ACHN (cell line): ENCODE data around the gene TMEM187.

Experiments
- DNase-seq: peaks from one replicate; pipeline ENCODE4 v3.0.0-alpha.2; 2015
- in situ Hi-C: cut with HindIII; loops from 2 replicates; pipeline ENCODE4 v1.10.0; 2017; ENCODE audit warnings: low sequenced_read_pairs, low pct_ligation_motif_present, low pct_unique_long_range_greater_than_20kb

TMEM187 gene

GRCh38 chrX:154012336-154012991, 39.9 kb downstream of the TMEM187 start:
- in situ Hi-C loops, result no loop called here

DNA sequence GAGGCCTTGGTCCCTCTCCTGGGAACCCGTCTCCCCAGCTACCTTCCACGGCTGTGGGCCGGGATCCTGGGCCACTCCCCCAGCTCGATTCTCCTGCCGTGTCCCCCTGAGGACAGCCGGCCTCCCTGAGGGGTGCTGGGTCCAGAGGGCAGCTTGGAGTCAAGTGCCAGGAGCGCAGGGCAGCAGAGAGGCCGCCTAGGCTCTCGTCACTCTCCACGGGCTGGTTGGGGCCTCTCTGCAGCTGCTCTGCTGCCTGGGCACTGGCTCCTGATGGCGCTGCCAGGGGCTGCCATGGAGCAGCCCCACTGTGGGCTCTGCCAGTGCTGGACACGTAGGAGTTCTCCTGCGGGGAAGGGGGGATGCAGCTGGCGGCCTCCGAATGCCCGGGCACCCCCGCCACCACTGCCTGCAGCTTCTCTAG, 40.5 kb downstream of the TMEM187 start:
- in situ Hi-C loops, result no loop called here
- DNase-seq, result no peak

More at GRCh38 chrX:154012336-154012991, 39.9 kb downstream of the TMEM187 start:
- no peak for DNase-seq

GRCh38 chrX:154013614-154014360, 41.2 kb downstream of the TMEM187 start:
- in situ Hi-C loops, result no loop called here
- DNase-seq, result peak; percentile 19

DNA sequence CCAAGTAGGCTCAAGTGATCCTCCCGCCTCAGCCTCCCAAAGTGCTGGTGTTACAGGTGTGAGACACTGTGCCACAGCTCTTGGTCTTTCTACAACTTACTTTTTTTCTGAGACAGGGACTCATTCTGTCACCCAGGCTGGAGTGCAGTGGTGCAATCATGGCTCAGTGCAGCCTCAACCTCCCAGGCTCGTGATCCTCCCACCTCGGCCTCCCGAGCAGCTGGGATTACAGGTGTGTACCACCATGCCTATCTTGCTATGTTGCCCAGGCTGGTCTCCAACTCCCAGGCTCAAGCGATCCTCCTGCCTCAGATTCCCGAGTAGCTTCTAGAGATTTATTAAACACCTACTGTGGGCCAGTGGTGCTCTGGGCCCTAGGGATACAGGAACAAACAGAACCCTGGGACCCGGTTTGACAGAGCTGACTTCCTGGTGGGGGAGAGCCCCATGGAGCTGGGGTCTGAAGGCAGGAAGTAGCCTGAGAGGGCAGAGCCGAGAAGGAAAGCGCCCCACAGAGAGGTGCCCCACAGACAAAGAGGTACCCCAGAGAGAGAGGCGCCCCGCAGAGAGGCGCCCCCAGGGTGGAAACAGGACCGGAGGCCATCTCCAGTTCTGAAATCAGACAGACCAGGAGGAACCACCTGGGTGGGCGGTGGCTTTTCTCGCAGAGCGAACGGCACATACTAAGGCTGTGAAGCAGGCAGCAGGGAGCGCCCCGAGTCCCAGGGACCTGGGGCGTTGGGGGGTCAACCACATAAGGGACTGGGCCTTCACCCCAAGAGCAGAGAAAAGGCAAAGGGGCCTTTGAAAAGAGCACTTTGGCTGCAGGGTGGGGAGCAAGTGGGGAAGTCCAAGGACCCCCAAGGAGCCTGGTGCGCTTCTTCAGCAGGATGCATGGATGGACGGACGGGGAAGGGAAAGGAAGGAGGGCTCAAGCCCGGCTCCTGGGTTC, 42.2 kb downstream of the TMEM187 start:
- in situ Hi-C loops, result no loop called here
- DNase-seq, result no peak

- in situ Hi-C loops, result no loop called here
- DNase-seq, result no peak
These were observed 43.2 kb downstream of the TMEM187 start for GRCh38 chrX:154015581-154016264.

GRCh38 chrX:154016366-154017076, 44.0 kb downstream of the TMEM187 start:
- no peak for DNase-seq
- in situ Hi-C loops, result no loop called here

DNA sequence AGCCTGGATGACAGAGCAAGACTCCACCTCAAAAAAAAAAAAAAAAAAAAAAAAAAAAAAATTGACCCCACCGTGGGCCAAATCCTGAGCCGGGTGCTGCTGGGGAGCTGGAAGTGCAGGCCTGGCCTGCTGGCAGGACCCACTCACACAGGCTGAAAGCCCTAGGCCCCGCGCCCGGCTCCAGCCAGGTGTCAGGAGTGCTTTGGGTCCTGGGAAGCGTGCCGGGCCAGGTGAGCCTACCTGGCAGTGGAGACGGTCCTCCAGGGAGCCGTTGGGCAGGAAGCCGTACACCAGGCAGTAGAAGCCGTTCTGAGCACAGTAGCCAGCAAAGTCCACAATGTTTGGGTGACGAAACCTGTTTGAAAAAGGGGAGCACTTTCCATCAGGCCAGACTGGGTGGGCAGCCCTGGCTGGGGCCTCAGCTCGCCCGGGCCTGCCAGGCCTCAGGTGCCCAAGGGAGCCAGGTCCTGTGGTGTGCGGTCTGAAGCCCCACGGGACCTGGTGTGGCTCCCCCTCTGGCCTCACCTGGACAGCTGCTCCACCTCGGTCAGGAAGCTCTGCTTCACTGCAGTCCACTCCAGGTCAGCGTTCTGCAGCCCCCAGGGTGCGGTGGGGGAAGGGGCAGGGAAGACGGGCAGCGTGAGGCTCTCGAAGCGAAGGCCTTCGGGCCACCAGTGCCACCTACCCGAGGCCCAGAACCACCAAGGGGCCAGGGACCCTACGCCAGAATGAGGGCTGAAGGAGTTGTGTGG, 45.4 kb downstream of the TMEM187 start:
- in situ Hi-C loops, result no loop called here
- no peak for DNase-seq

GRCh38 chrX:154018518-154019060, 46.0 kb downstream of the TMEM187 start:
- in situ Hi-C loops, result no loop called here

GRCh38 chrX:154019061-154019621, 46.6 kb downstream of the TMEM187 start:
- in situ Hi-C loops, result no loop called here
- no peak for DNase-seq

More at GRCh38 chrX:154018518-154019060, 46.0 kb downstream of the TMEM187 start:
- DNase-seq, result no peak

- in situ Hi-C loops, result no loop called here
- peak; percentile 59 for DNase-seq
These were observed 47.3 kb downstream of the TMEM187 start, which contains the start of gene IRAK1 for GRCh38 chrX:154019633-154020528. TSS of gene IRAK1 (minus strand) at chrX:154019902. CDS start at chrX:154019812, 90 bp downstream.

GRCh38 chrX:154020536-154021115, 48.1 kb downstream of the TMEM187 start:
- in situ Hi-C loops, result no loop called here
- DNase-seq, result no peak

DNA sequence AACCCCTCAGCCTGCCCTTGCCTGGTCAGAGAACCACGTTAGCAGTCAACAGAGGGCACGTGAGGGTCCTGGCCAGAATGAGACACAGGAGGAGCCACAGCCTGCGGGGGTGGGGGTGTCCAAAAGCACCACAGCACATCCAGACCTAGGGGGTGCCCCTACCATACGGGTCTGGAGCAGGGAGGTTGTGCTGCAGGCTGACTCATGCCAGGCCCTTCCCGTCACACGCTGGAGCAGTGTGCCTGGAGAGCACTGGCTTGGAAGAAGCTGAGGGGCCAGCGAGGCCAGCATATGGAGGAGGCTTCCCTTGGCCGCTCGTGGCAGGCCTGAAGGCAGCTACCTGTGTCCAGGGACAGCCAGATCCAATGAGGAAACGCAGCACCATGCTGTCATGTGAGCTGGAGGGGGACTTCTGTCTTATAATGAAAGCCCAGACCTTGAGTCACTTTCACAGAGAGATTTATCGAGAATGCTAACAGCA, 48.6 kb downstream of the TMEM187 start:
- in situ Hi-C loops, result no loop called here
- peak; percentile 32 for DNase-seq

- no peak for DNase-seq
- in situ Hi-C loops, result no loop called here
These were observed 49.6 kb downstream of the TMEM187 start for GRCh38 chrX:154022108-154022507.

- in situ Hi-C loops, result no loop called here
- DNase-seq, result no peak
These were observed 50.9 kb downstream of the TMEM187 start for GRCh38 chrX:154023276-154024000.

- no peak for DNase-seq
- in situ Hi-C loops, result no loop called here
These were observed 51.7 kb downstream of the TMEM187 start for GRCh38 chrX:154024271-154024670.
